ENCODE results near the gene LIPC.

DNA sequence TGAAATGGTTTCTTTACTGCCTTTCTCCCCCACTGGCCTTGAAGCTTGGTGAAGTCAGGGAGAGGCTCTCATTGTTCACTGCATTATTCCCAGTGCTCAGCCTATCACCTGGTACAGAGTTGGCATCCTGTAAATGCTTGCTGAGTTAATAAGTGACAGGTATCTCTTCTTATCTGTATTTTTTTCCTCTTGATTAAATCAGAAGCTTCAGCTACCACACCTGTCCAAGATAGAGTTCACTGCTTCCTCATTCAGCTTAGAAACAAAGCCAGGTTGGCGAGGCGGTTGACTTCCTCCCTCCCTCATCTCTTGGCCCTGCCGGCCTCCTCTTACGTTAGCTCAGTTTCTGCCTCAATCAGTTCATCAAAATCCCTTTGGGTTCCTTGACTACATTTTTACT is 142.8 kb downstream of the LIPC start:
- TF ChIP-seq POLR2A (IDR thresholded peaks at IDR 0.05) (no peak), CTCF (IDR thresholded peaks at IDR 0.05) (no peak)

Measured in sigmoid colon (tissue), 3 donors.